Measurements from ENCODE around the gene NRXN2.

GRCh38 chr11:64742889-64743590 lies 20.0 kb upstream of the NRXN2 start:
- TF ChIP-seq EZH2 (IDR thresholded peaks at IDR 0.05; ENCODE audit: insufficient read depth, poor library complexity, severe bottlenecking) (no peak), EZH2phosphoT487 (IDR thresholded peaks at IDR 0.05; ENCODE audit: insufficient read depth, low read depth) (no peak)

Measured in GM23248 (cell line).